ENCODE data around the gene SERTAD3. TPM values are rescaled to one million over a fixed set of nuclear protein-coding genes. Genes with fewer than 3 reads are reported as not detected.
A peak's percentile ranks its signal among the peaks of the same experiment; 100 is the strongest.
"Not testable (repeated sequence)": the region's sequence is repeated elsewhere in the genome, so short reads cannot be mapped to it uniquely, and the experiment has no call there.

Gene SERTAD3
- polyA plus RNA-seq, 10 donors: 37.2 to 55.1 (median 50.9) TPM

- peak in 1 of 3 donors; percentile 41 for DNase-seq
These were observed 17.6 kb upstream of the SERTAD3 start for GRCh38 chr19:40461669-40462221.

GRCh38 chr19:40460185-40460584 is 16.1 kb upstream of the SERTAD3 start:
- DNase-seq: no peak

- DNase-seq: no peak
These were observed 14.5 kb upstream of the SERTAD3 start for GRCh38 chr19:40458597-40458974.

GRCh38 chr19:40457953-40458596 is 13.9 kb upstream of the SERTAD3 start:
- DNase-seq: no peak

GRCh38 chr19:40457048-40457447 is 12.9 kb upstream of the SERTAD3 start:
- DNase-seq: no peak

GRCh38 chr19:40453943-40454342 is 9.8 kb upstream of the SERTAD3 start:
- DNase-seq: not testable (repeated sequence)

GRCh38 chr19:40453151-40453735 is 9.1 kb upstream of the SERTAD3 start:
- no peak for DNase-seq

GRCh38 chr19:40452016-40452415 is 7.9 kb upstream of the SERTAD3 start:
- no peak for DNase-seq

GRCh38 chr19:40450664-40451063 is 6.5 kb upstream of the SERTAD3 start:
- DNase-seq: no peak

GRCh38 chr19:40449506-40449905 is 5.4 kb upstream of the SERTAD3 start:
- no peak for DNase-seq

GRCh38 chr19:40446263-40446784 is 2.2 kb upstream of the SERTAD3 start:
- DNase-seq: no peak

- no peak for DNase-seq
These were observed 1.7 kb upstream of the SERTAD3 start for GRCh38 chr19:40445780-40446262.

- DNase-seq: no peak
These were observed 734 bp upstream of the SERTAD3 start for GRCh38 chr19:40444825-40445312.

GRCh38 chr19:40443131-40443999 is 770 bp downstream of the SERTAD3 start:
- peak; percentile 99 to 100 (median 100) for DNase-seq

GRCh38 chr19:40442328-40443130 is 1.6 kb downstream of the SERTAD3 start:
- no peak for DNase-seq

- no peak for DNase-seq
These were observed 2.3 kb downstream of the SERTAD3 start for GRCh38 chr19:40441719-40442253.

GRCh38 chr19:40438284-40438683 is 5.9 kb downstream of the SERTAD3 start:
- DNase-seq: no peak

GRCh38 chr19:40433391-40434216 is 10.5 kb downstream of the SERTAD3 start:
- DNase-seq: peak; percentile 91 to 97 (median 93)

- not testable (repeated sequence) for DNase-seq
These were observed 11.4 kb downstream of the SERTAD3 start for GRCh38 chr19:40432760-40433159.

GRCh38 chr19:40431698-40432097 is 12.4 kb downstream of the SERTAD3 start:
- no peak for DNase-seq

Measured in muscle of back (tissue), 11 donors.